Liver (tissue), 9 donors: ENCODE results near the gene C14orf93. TPM values are rescaled to one million over a fixed set of nuclear protein-coding genes. Genes with fewer than 3 reads are reported as not detected.

Experiments
- DNase-seq: peaks from one replicate; pipeline ENCODE4 v3.0.0-alpha.2; 2017; ENCODE audit warnings: low spot score
- H3K27ac ChIP-seq, 2 donors: one replicate each; pipeline ENCODE4 v1.7.0; 2013; ENCODE audit warnings: inconsistent platforms in 2 of 2, low read length in 2 of 2, control low read depth in 1 of 2, low read depth in 1 of 2, mild to moderate bottlenecking in 1 of 2
- H3K27me3 ChIP-seq, 4 donors: one replicate each; pipeline versions ENCODE4 v1.6.1 to v1.7.0; 2013; ENCODE audit warnings: low read length in 3 of 4, inconsistent platforms in 1 of 4, mild to moderate bottlenecking in 1 of 4, moderate library complexity in 1 of 4; ENCODE audit not compliant: control insufficient read depth in 4 of 4, insufficient read depth in 4 of 4
- H3K36me3 ChIP-seq, 4 donors: one replicate each; pipeline versions ENCODE4 v1.6.1 to v1.7.0; 2013; ENCODE audit warnings: low read length in 3 of 4, mild to moderate bottlenecking in 3 of 4, low read depth in 1 of 4, moderate library complexity in 1 of 4; ENCODE audit not compliant: control insufficient read depth in 4 of 4, insufficient read depth in 3 of 4
- H3K4me1 ChIP-seq, 4 donors: one replicate each; pipeline versions ENCODE4 v1.6.1 to v1.7.0; 2013; ENCODE audit warnings: low read length in 3 of 4, mild to moderate bottlenecking in 3 of 4, moderate library complexity in 1 of 4; ENCODE audit not compliant: control insufficient read depth in 4 of 4, insufficient read depth in 4 of 4
- H3K4me3 ChIP-seq, 3 donors: one replicate each; pipeline versions ENCODE4 v1.6.1 to v1.7.0; 2013; ENCODE audit warnings: low read length in 3 of 3, control low read depth in 1 of 3, low read depth in 1 of 3, mild to moderate bottlenecking in 1 of 3
- H3K9ac ChIP-seq, 2 donors: one replicate each; pipeline ENCODE4 v1.7.0; 2013; ENCODE audit warnings: low read length in 2 of 2, mild to moderate bottlenecking in 2 of 2, moderate library complexity in 2 of 2, control low read depth in 1 of 2, low read depth in 1 of 2
- H3K9me3 ChIP-seq, 4 donors: one replicate each; pipeline versions ENCODE4 v1.6.1 to v1.7.0; 2013; ENCODE audit warnings: low read length in 3 of 4; ENCODE audit not compliant: control insufficient read depth in 4 of 4
- ATF3 ChIP-seq: IDR thresholded peaks from 2 replicates; pipeline ENCODE4 v1.6.1; 2016; ENCODE audit warnings: antibody characterized with exemption
- FOXA2 ChIP-seq: IDR thresholded peaks from 2 replicates; pipeline ENCODE4 v1.6.1; 2016; ENCODE audit warnings: antibody characterized with exemption
- GABPA ChIP-seq, 2 donors: IDR thresholded peaks in 1 of 2; conservative IDR thresholded peaks in 1 of 2; 2 replicates each; pipeline ENCODE4 v1.6.1; 2016; ENCODE audit warnings: antibody characterized with exemption in 2 of 2, mild to moderate bottlenecking in 1 of 2, moderate library complexity in 1 of 2
- HNF4G ChIP-seq: IDR thresholded peaks from 2 replicates; pipeline ENCODE4 v1.6.1; 2016; ENCODE audit warnings: antibody characterized with exemption
- MAX ChIP-seq: IDR thresholded peaks from 2 replicates; pipeline ENCODE4 v1.6.1; 2016; ENCODE audit warnings: antibody characterized with exemption
- NR2F2 ChIP-seq: IDR thresholded peaks from 2 replicates; pipeline ENCODE4 v1.6.1; 2016; ENCODE audit warnings: antibody characterized with exemption
- RAD21 ChIP-seq, 2 donors: IDR thresholded peaks; 2 replicates each; pipeline ENCODE4 v1.6.1; 2016; ENCODE audit warnings: antibody characterized with exemption in 2 of 2, mild to moderate bottlenecking in 2 of 2
- RXRA ChIP-seq, 2 donors: IDR thresholded peaks; 2 replicates each; pipeline ENCODE4 v1.6.1; 2017 to 2018; ENCODE audit warnings: antibody characterized with exemption in 2 of 2, mild to moderate bottlenecking in 1 of 2
- SP1 ChIP-seq: IDR thresholded peaks from 2 replicates; pipeline ENCODE4 v1.6.1; 2018; ENCODE audit warnings: antibody characterized with exemption, mild to moderate bottlenecking
- YY1 ChIP-seq: IDR thresholded peaks from 2 replicates; pipeline ENCODE4 v1.6.1; 2016; ENCODE audit warnings: antibody characterized with exemption, mild to moderate bottlenecking
- ZBTB33 ChIP-seq: IDR thresholded peaks from 2 replicates; pipeline ENCODE4 v1.6.1; 2016; ENCODE audit warnings: antibody characterized with exemption
- WGBS: extraction: QIAGEN DNeasy Blood & Tissue Kit; methylation state at CpG from one replicate; pipeline ENCODE4 v1.1.7; 2013; 5-methylcytosine and 5-hydroxymethylcytosine counted together
- polyA plus RNA-seq, 2 donors: library from polyadenylated mRNA; stranded (reverse) in 1 of 2; unstranded in 1 of 2; fragments of 200-250 nt in 1 of 2; fragments of >200 nt in 1 of 2; fragmentation: Nextera tagmentation in 1 of 2; extraction: Ambion mirVana in 1 of 2; gene quantifications; one replicate each; pipeline versions ENCODE4 v1.2.1 to v1.2.3, GENCODE V29; 2013 to 2015
- total RNA-seq, 2 donors: library from RNA; depleted of rRNA; stranded (reverse); fragments of >200 nt; gene quantifications; one replicate each; pipeline ENCODE4 v1.2.3, GENCODE V29; 2014
- donor health status: healthy.
- donor health status: healthy.
- donor health status: healthy.
- donor health status: healthy.
- donor health status: healthy.

C14orf93 gene
- total and polyA plus RNA-seq, 4 donors, result 2.1 to 7.1 (median 3.4) TPM

- DNase-seq, result no peak
- 3% methylated on average over 76 of the region's 76 CpGs for WGBS
- Histone ChIP-seq H3K9ac (peak overlapping the region in 1 of 2 donors; percentile 57), H3K27ac (peak overlapping the region; percentile 68 to 75), H3K4me3 (peak overlapping the region in 2 of 3 donors; percentile 88 to 97), H3K36me3 (no peaks in the 10 kb centered on the region), H3K4me1 (peaks cover 14 to 83% (median 56%) of the 10 kb centered on the region in 4 donors), H3K27me3 (no peaks in the 10 kb centered on the region), H3K9me3 (no peaks in the 10 kb centered on the region)
- no peak for TF ChIP-seq SP1
- TF ChIP-seq MAX, result no peak
- no peak for TF ChIP-seq ZBTB33
- no peak for TF ChIP-seq RXRA (IDR thresholded peaks at IDR 0.05)
- no peak for TF ChIP-seq RAD21 (IDR thresholded peaks at IDR 0.05)
Observed at GRCh38 chr14:22981090-22981875, 28.7 kb downstream of the C14orf93 start.

- DNase-seq, result no peak
- TF ChIP-seq ATF3, result no peak
- TF ChIP-seq NR2F2, result no peak
- no peak for TF ChIP-seq GABPA (IDR thresholded peaks at IDR 0.05 in 1 of 2, conservative IDR thresholded peaks at IDR 0.05 in 1 of 2)
- no peak for TF ChIP-seq RAD21 (IDR thresholded peaks at IDR 0.05)
- no peak for TF ChIP-seq YY1
- TF ChIP-seq FOXA2, result no peak
- no peaks in the 10 kb centered on the region for H3K9me3 ChIP-seq
- peak overlapping the region; percentile 85 to 87 for H3K27ac ChIP-seq
- peak overlapping the region in 1 of 2 donors; percentile 57 for H3K9ac ChIP-seq
- peak overlapping the region in 2 of 3 donors; percentile 88 to 97 for H3K4me3 ChIP-seq
- H3K36me3 ChIP-seq, result no peaks in the 10 kb centered on the region
- 1% methylated on average over 41 of the region's 41 CpGs for WGBS
- peaks cover 14 to 84% (median 57%) of the 10 kb centered on the region in 4 donors for H3K4me1 ChIP-seq
- no peaks in the 10 kb centered on the region for H3K27me3 ChIP-seq
Observed at GRCh38 chr14:22980672-22981089, 29.3 kb downstream of the C14orf93 start.

- Histone ChIP-seq H3K27ac (peak overlapping the region; percentile 85 to 87), H3K9me3 (no peaks in the 10 kb centered on the region), H3K4me1 (peaks cover 14 to 88% (median 61%) of the 10 kb centered on the region in 4 donors), H3K9ac (peak overlapping the region in 1 of 2 donors; percentile 58), H3K36me3 (no peaks in the 10 kb centered on the region), H3K27me3 (no peaks in the 10 kb centered on the region), H3K4me3 (peak overlapping the region in 2 of 3 donors; percentile 62 to 88)
- 70% methylated on average over 8 of the region's 8 CpGs for WGBS
- no peak for DNase-seq
- TF ChIP-seq RAD21 (IDR thresholded peaks at IDR 0.05) (no peak), NR2F2 (no peak), HNF4G (no peak), ZBTB33 (no peak), FOXA2 (no peak), GABPA (IDR thresholded peaks at IDR 0.05 in 1 of 2, conservative IDR thresholded peaks at IDR 0.05 in 1 of 2) (no peak), MAX (no peak)
Observed at GRCh38 chr14:22979748-22980392, 30.1 kb downstream of the C14orf93 start.
